HG03575 (cell line): Measurements from ENCODE around the gene MBP.

Experiments used
- ATAC-seq: cut with Tn5 transposase; IDR thresholded peaks from one replicate; pipeline ENCODE4 v1.9.1; 2021; ENCODE audit not compliant: unreplicated experiment, insufficient number of reproducible peaks, low FRiP score; ENCODE audit errors: extremely low read depth

The MBP gene

DNA sequence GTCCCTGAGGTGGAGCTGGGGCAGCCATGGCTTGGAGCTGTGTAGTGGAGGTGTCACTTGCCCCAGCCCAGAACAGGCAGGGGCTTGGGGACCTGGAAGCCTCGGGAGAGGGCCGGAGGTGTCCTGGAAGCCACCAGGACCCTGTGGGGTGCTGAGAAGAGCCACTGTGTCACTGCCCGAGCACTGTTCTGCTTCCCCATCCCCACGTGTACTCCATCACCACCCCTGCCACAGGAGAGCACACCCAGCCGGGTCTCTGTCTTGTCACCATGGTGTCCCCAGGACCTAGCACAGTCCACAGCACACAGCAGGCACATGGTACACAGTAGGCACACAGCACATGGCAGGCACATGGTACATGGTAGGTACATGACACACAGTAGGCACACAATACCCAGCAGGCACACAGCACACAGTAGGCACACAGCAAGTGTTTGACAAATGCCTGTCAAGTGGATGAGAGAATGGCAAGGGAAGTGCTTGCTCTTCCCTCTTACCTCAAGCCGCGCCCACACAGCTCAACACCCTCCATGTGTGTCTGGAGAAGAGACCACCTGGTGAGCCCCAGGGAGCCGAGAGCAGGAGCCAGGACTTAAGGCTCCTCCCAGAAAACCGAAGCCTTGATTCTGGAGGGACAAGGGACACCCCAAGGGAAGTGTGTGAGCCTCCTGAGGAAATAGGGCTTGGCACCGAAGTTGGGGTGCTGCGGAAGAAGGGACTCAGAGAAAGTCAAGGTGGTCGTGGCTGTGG lies 13.3 kb downstream of the MBP start:
- ATAC-seq, result no peak

DNA sequence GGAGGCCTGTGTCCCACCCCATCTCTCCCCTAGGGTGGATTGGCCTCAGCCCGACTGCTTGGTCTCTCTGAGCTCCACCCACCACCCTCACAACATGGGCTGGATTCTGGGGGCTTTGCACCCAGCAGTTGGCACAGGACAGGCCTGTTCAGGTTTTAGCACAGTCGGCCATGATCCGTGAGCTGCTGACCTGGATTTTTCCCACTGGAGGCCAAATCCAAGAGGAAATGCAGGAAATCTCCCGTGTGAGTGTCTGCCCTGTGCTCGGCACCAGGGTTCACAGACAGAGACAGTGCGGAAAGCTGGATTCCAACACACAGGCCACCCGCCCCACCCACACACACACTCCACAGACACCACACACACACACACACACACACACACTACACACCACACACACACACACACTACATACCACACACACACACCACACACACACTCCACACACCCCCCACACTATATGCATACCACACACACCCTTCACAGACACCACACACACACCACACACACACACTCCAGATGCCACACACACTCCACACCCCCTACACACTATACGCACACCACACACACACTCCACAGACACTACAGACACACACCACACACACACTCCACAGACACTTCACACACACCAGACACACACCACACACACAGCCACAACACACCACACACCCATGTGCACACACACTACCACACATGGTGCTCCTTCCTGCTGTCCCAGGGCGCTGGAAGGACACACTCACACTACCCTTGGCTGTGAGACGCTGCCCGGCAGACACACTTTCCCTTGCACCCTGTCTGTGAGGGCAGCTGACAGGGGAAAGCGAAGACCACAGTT lies 14.1 kb downstream of the MBP start:
- no peak for ATAC-seq

DNA sequence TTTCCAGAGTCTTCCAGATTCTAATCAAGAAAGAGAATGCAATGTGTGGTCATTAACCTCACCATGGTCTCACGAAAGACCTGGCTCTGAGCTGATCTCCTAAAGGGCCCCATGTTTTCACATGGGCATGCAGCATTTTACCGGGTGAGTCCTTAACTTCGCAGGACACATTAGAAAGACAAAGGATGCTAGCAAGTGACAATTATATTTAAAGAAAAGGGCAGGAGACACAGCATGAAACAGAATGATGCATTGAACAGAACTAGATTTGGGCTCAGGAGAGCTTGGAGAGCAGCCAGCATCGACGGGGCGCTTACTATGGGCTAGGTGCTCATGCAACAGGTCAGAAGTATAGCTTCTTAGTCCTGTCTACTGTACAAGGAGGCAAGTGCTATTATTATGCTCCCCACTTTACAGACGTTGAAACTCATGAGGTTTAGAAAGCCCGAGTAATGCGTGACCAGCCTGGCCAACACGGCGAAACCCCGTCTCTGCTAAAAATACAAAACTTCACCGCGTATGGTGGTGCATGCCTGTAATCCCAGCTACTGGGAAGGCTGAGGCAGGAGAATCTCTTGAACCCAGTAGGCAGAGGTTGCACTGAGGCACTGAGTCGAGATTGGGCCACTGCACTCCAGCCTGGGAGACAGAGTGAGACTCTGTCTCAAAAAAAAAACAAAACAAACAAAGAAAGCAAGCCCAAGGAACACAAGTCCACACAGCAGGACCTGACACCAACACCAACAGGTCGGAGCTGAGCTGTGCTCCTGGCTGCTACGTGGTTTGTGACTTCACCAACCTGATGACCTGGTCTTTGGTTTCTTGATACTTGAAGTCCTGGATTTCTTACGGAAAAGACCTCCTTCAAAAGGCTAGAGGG lies 16.1 kb downstream of the MBP start:
- no peak for ATAC-seq

- no peak for ATAC-seq
These were observed 17.2 kb downstream of the MBP start for GRCh38 chr18:77115192-77115953.

- ATAC-seq, result peak; percentile 58
These were observed 18.0 kb downstream of the MBP start for GRCh38 chr18:77114415-77115191.

- ATAC-seq, result no peak
These were observed 18.5 kb downstream of the MBP start for GRCh38 chr18:77114152-77114414.

GRCh38 chr18:77113361-77114151 lies 19.0 kb downstream of the MBP start:
- no peak for ATAC-seq

DNA sequence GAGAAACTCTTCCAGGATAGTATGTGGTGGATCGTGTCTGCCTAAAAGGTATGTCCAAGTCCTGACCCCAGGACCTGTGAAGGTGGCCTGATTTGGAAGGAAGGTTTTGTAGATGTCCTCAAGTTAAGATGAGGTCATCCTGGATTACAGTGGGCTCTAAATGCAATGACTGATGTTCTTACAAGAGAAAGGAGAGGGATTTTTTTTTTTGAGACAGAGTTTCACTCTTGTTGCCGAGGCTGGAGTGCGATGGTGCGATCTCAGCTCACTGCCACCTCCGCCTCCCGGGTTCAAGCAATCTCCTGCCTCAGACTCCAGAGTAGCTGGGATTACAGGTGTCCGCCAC lies 19.9 kb downstream of the MBP start:
- ATAC-seq, result no peak

- no peak for ATAC-seq
These were observed 20.4 kb downstream of the MBP start for GRCh38 chr18:77111951-77112746.

- ATAC-seq, result no peak
These were observed 21.1 kb downstream of the MBP start for GRCh38 chr18:77111449-77111848.

DNA sequence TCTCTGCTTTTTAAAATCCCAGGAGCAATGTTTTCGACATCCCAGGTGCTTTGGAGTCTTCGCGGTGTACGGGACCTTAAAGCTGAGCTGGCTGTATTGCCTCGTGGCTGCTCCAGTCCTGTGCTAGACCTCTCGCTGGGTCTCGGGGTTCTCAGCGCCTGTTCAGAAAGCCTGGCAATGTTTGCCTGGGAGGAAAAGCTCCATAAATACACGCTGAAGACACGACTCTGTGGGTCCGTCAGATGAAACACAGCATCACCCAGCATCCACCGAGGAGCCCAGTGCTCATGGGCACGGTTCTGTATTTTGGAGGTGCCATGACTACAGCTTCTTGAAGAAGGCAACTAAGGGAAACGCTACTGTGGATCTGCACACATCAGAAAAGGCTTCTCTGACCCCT lies 21.6 kb downstream of the MBP start:
- no peak for ATAC-seq

DNA sequence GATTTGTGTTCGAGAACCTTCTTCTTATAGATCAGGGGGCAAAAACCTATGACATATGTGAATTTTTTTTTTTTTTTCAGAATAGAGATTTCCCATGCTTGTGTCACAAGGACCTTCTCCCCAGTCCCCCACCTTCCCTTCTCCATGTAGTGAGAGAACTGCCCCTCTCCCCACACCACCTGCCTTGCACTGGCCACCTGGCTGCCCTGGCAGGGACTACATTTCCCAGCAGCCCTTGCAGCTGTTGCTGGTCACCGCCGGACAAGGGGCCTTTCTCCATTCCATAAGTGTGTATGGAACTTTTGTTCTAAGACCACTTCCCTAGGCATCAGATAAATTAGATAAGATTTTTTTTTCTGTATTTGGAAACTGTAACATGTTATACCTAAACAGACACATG lies 22.2 kb downstream of the MBP start:
- no peak for ATAC-seq

DNA sequence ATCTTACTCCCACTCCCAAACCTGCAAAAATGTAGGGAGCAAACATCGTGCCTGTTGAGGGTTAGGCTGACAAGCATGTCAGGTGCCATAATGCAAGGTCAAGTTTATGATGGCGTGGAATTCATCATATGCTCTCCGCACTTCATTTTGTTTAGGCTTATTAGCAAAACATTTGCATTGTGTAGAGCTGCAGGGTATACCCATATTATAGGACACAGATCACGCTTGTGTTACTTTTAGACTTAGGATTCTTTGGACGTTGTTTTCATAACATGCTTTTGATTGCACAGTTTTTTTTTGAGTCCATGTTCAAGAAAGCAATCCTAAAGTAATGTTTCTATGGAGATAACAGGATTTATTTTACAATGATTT lies 22.9 kb downstream of the MBP start:
- no peak for ATAC-seq

GRCh38 chr18:77108821-77109647 lies 23.5 kb downstream of the MBP start:
- no peak for ATAC-seq

GRCh38 chr18:77108001-77108692 lies 24.4 kb downstream of the MBP start:
- ATAC-seq, result no peak

DNA sequence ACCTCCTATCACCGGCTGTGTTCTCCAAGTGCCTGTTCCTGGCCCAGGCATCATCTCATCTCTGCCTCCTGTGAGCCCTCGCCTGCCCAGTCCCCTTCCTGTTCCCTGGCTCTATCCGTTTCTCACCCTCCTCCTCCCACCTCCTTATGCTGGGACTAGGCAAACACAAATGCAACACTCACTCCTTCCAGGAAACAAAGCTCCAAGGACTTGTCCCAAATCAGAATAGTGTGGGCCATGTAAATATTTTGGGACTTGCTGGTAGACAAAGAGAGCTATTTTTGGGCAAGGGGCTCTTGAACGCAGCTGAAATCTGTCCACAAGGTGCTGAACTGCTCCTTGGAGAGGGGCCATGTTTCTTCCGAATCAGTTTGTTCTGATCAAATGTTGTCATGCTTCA lies 25.3 kb downstream of the MBP start:
- ATAC-seq, result no peak
